ENCODE results near the gene STK33.

DNA sequence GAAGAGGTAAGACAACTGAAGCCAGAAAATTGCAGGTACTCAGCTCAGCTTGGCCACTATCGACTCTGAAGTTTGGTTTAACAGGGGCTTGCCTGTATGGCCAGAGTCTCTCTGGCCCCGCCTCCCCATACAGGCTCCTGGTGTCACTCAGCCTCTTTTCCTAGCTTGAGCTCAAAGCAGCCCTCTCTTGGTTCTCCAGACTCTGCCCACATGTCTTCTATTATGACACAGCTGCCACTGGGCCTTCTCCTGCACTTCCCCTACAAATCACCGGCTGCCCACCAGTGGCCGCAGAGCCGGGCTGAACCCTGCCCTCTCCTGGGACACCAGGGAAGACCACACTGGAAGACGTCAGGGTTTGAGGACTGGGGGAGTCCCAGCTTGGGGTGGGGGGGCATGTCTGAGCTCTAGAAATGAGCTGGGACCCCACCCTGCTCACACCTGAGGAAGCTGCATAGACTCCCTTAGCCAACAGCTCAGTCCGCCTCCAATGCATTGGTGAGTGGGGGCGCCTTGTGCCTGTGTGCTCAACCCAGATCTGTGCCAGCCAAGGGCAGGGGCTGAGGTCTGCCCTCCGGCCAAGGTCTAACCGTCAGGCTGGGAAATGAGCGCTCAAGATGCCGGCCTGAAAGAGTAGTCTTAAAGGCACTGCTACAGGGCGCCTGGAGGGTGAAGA is 236.0 kb downstream of the STK33 start:
- TF ChIP-seq CTCF (IDR thresholded peaks at IDR 0.05; ENCODE audit: borderline replicate concordance, extremely low read depth, low read length, poor library complexity, severe bottlenecking) (no peak), EZH2 (IDR thresholded peaks at IDR 0.05; ENCODE audit: borderline replicate concordance, low read depth, low read length, severe bottlenecking) (no peak)
